GM18526 (cell line): ENCODE results near the gene DLX6.

Source experiments
- POLR2A ChIP-seq: IDR thresholded peaks from 3 replicates; pipeline ENCODE4 v1.6.1; 2011; ENCODE audit not compliant: insufficient read length; ENCODE audit errors: extremely low read depth

DLX6 gene

GRCh38 chr7:97005183-97006054 lies at the start of gene DLX6:
TSS of gene DLX6 (plus strand) at chr7:97005553. CDS start at chr7:97005978, 425 bp downstream.
- no peak for TF ChIP-seq POLR2A

GRCh38 chr7:96959135-96959534 lies 46.2 kb upstream of the DLX6 start:
- TF ChIP-seq POLR2A = no peak

- TF ChIP-seq POLR2A = no peak
These were observed 43.0 kb upstream of the DLX6 start for GRCh38 chr7:96962221-96962885.

- no peak for TF ChIP-seq POLR2A
These were observed 36.4 kb upstream of the DLX6 start for GRCh38 chr7:96968981-96969380.

GRCh38 chr7:96970739-96971138 lies 34.6 kb upstream of the DLX6 start:
- no peak for TF ChIP-seq POLR2A

GRCh38 chr7:96973986-96974385 lies 31.4 kb upstream of the DLX6 start:
- no peak for TF ChIP-seq POLR2A

GRCh38 chr7:96976106-96976505 lies 29.2 kb upstream of the DLX6 start:
- no peak for TF ChIP-seq POLR2A

GRCh38 chr7:96977445-96977844 lies 27.9 kb upstream of the DLX6 start:
- no peak for TF ChIP-seq POLR2A

- TF ChIP-seq POLR2A = no peak
These were observed 25.6 kb upstream of the DLX6 start for GRCh38 chr7:96979551-96980276.

GRCh38 chr7:96982586-96982985 lies 22.8 kb upstream of the DLX6 start:
- TF ChIP-seq POLR2A = no peak

- no peak for TF ChIP-seq POLR2A
These were observed 19.4 kb upstream of the DLX6 start for GRCh38 chr7:96985992-96986391.

- TF ChIP-seq POLR2A = no peak
These were observed 18.5 kb upstream of the DLX6 start for GRCh38 chr7:96986901-96987300.

- TF ChIP-seq POLR2A = no peak
These were observed 17.6 kb upstream of the DLX6 start for GRCh38 chr7:96987719-96988118.

GRCh38 chr7:96989241-96989858 lies 16.0 kb upstream of the DLX6 start:
- no peak for TF ChIP-seq POLR2A

GRCh38 chr7:96989859-96990317 lies 15.5 kb upstream of the DLX6 start:
- TF ChIP-seq POLR2A = no peak

- no peak for TF ChIP-seq POLR2A
These were observed 13.7 kb upstream of the DLX6 start for GRCh38 chr7:96991546-96992191.
